B cell (primary cell): ENCODE data around the gene PEPD. TPM values are rescaled to one million over a fixed set of nuclear protein-coding genes. Genes with fewer than 3 reads are reported as not detected.

Source experiments
- ATAC-seq: fragments of 200-7000 bp; cut with Tn5 transposase; one replicate; pipeline ENCODE4 v1.10.0; 2021; ENCODE audit warnings: low read depth, mild to moderate bottlenecking, moderate number of reproducible peaks, moderate library complexity
- CTCF ChIA-PET: fragments of 350-600 bp; sonication (Branson Sonifier 250); formaldehyde crosslinking; loops from one replicate; lab custom pipeline; 2021; ENCODE audit warnings: antibody characterized with exemption, inconsistent platforms; lab: Charles Lee
- POLR2A ChIA-PET: fragments of 350-600 bp; sonication (Branson Sonifier 250); formaldehyde crosslinking; loops from one replicate; lab custom pipeline; 2021; ENCODE audit warnings: antibody characterized with exemption; lab: Charles Lee
- DNase-seq: peaks from one replicate; pipeline ENCODE4 v3.0.0; 2013
- H2AFZ ChIP-seq: 2 replicates; pipeline ENCODE4 v1.6.1; 2012; ENCODE audit warnings: mild to moderate bottlenecking, low read depth, low read length; ENCODE audit not compliant: insufficient read depth, poor library complexity, severe bottlenecking
- H3K27ac ChIP-seq, 2 donors: 1 replicate in 1 of 2; 2 replicates in 1 of 2; pipeline ENCODE4 v1.5.1; 2012 to 2013; ENCODE audit warnings: low read length in 2 of 2, mild to moderate bottlenecking in 2 of 2, moderate library complexity in 1 of 2
- H3K27me3 ChIP-seq, 4 experiments: fragments of 200-600 bp in 1 of 4; sonication (generic) in 1 of 4; replicated peaks in 1 of 4; 1 replicate in 2 of 4; 2 replicates in 2 of 4; pipeline versions ENCODE4 v1.6.1 to v1.7.0; 2013 to 2016; ENCODE audit warnings: low read length in 3 of 4, mild to moderate bottlenecking in 2 of 4, mixed read lengths in 1 of 4, moderate library complexity in 1 of 4; ENCODE audit not compliant: insufficient read depth in 4 of 4, control insufficient read depth in 3 of 4; ENCODE audit errors: control extremely low read depth in 1 of 4
- H3K36me3 ChIP-seq, 2 experiments: replicated peaks in 1 of 2; 1 replicate in 1 of 2; 2 replicates in 1 of 2; pipeline versions ENCODE4 v1.6.1 to v1.7.1; 2013; ENCODE audit warnings: low read length in 1 of 2; ENCODE audit not compliant: insufficient read depth in 2 of 2, control insufficient read depth in 1 of 2; ENCODE audit errors: control extremely low read depth in 1 of 2, extremely low read depth in 1 of 2
- H3K4me1 ChIP-seq, 2 donors: fragments of 200-600 bp in 1 of 2; sonication (generic) in 1 of 2; 1 replicate in 1 of 2; 2 replicates in 1 of 2; pipeline versions ENCODE4 v1.5.1 to v1.6.1; 2013 to 2017; ENCODE audit warnings: low read length in 2 of 2; ENCODE audit not compliant: control insufficient read depth in 2 of 2, insufficient read depth in 2 of 2
- H3K4me2 ChIP-seq: replicated peaks from 2 replicates; pipeline ENCODE3; 2012; ENCODE audit warnings: mild to moderate bottlenecking, low read depth, low read length; ENCODE audit not compliant: poor library complexity, severe bottlenecking
- H3K4me3 ChIP-seq, 5 experiments: fragments of 200-600 bp in 1 of 5; sonication (generic) in 1 of 5; 1 replicate in 3 of 5; 2 replicates in 2 of 5; pipeline versions ENCODE4 v1.5.1 to v1.7.0; 2011 to 2016; ENCODE audit warnings: low read length in 4 of 5, mild to moderate bottlenecking in 4 of 5, low read depth in 2 of 5, control low read depth in 1 of 5, moderate library complexity in 1 of 5; ENCODE audit not compliant: insufficient read depth in 1 of 5; ENCODE audit errors: control extremely low read depth in 1 of 5, extremely low read depth in 1 of 5
- H3K79me2 ChIP-seq: fragments of 200-600 bp; sonication (generic); one replicate; pipeline ENCODE4 v1.6.0; 2016; ENCODE audit warnings: low read length; ENCODE audit not compliant: control insufficient read depth, insufficient read depth
- H3K9ac ChIP-seq: fragments of 200-600 bp; sonication (generic); 2 replicates; pipeline ENCODE4 v1.6.1; 2017; ENCODE audit warnings: mild to moderate bottlenecking, low read length, moderate library complexity
- H3K9me3 ChIP-seq, 3 donors: one replicate each; pipeline versions ENCODE4 v1.6.1 to v1.7.1; 2013; ENCODE audit warnings: low read length in 2 of 3; ENCODE audit not compliant: control insufficient read depth in 2 of 3, insufficient read depth in 1 of 3; ENCODE audit errors: control extremely low read depth in 1 of 3
- H4K20me1 ChIP-seq: 2 replicates; pipeline ENCODE4 v1.6.0; 2012; ENCODE audit warnings: mild to moderate bottlenecking, low read length; ENCODE audit not compliant: insufficient read depth, control insufficient read depth, poor library complexity, severe bottlenecking
- H3K27ac Mint-ChIP-seq: one replicate; pipeline ENCODE4 v1.8.0; 2021; ENCODE audit warnings: mixed read lengths
- H3K27me3 Mint-ChIP-seq: one replicate; pipeline ENCODE4 v1.8.0; 2021; ENCODE audit warnings: mixed read lengths
- H3K4me1 Mint-ChIP-seq: one replicate; pipeline ENCODE4 v1.8.0; 2021; ENCODE audit warnings: mixed read lengths
- H3K4me3 Mint-ChIP-seq: one replicate; pipeline ENCODE4 v1.8.0; 2021; ENCODE audit warnings: mixed read lengths
- H3K9me3 Mint-ChIP-seq: one replicate; pipeline ENCODE4 v1.8.0; 2022; ENCODE audit warnings: mixed read lengths; ENCODE audit not compliant: insufficient read depth
- CTCF ChIP-seq: fragments of 200-600 bp; IDR thresholded peaks from one replicate; pipeline ENCODE4 v1.8.0; 2022; ENCODE audit warnings: antibody characterized with exemption, mild to moderate bottlenecking
- EZH2 ChIP-seq: IDR thresholded peaks from 2 replicates; pipeline ENCODE4 v1.6.1; 2012; ENCODE audit warnings: borderline replicate concordance, low read depth, mild to moderate bottlenecking, moderate library complexity, low read length; ENCODE audit not compliant: insufficient read depth, poor library complexity, severe bottlenecking
- WGBS: methylation state at CpG from one replicate; pipeline ENCODE4 v1.1.5; 2013; ENCODE audit warnings: missing lambda C conversion rate; ENCODE audit not compliant: insufficient coverage; 5-methylcytosine and 5-hydroxymethylcytosine counted together
- intact Hi-C: fragments of 100-400 bp; cut with micrococcal nuclease; formaldehyde crosslinking; loops from one replicate; pipeline ENCODE4 v1.10.0; 2022
- polyA plus RNA-seq: library from polyadenylated mRNA; depleted of rRNA; stranded (reverse); fragments of >200 nt; gene quantifications from 2 replicates; pipeline ENCODE4 v1.2.3, GENCODE V29; 2012
- total RNA-seq, 2 donors: library from RNA; stranded (reverse); fragments of 120-200 nt in 1 of 2; gene quantifications; 1 replicate in 1 of 2; 2 replicates in 1 of 2; pipeline versions ENCODE4 v1.2.3 to v1.2.4, GENCODE V29; 2013 to 2022

The PEPD gene
- total and polyA plus RNA-seq, 2 donors (not counting 1 experiment from before 2014, with no cell fraction given), result 36.4 to 42.7 TPM

- Histone ChIP-seq H3K36me3 (no peaks in the 10 kb centered on the region), H3K4me3 (no peak overlapping the region), H3K9ac (no peak overlapping the region), H2AFZ (no peak overlapping the region), H3K9me3 (no peaks in the 10 kb centered on the region), H4K20me1 (no peaks in the 10 kb centered on the region), H3K27ac (no peak overlapping the region), H3K4me1 (peaks cover 11 to 21% of the 10 kb centered on the region in 2 donors), H3K4me2 (no peak overlapping the region), H3K27me3 (peaks cover 0 to 2% (median 0%) of the 10 kb centered on the region in 4 experiments), H3K79me2 (peaks cover 7% of the 10 kb centered on the region)
- H3K4me3 Mint-ChIP-seq, result peak overlapping the region; percentile 55
- POLR2A ChIA-PET, result no interaction called here
- H3K27ac Mint-ChIP-seq, result no peak overlapping the region
- no peak for TF ChIP-seq CTCF
- TF ChIP-seq EZH2, result no peak
- CTCF ChIA-PET, result interaction anchor here (1.0 kb wide), 1 partner anchor 255 kb away, joined by 3 read pairs; no protein-coding TSS in a partner anchor
- H3K27me3 Mint-ChIP-seq, result peaks cover 4% of the 10 kb centered on the region
- ATAC-seq, result no peak
- no peak for DNase-seq
- H3K4me1 Mint-ChIP-seq, result peaks cover 18% of the 10 kb centered on the region
- WGBS, result 100% methylated on average over 1 of the region's 2 CpGs
- H3K9me3 Mint-ChIP-seq, result no peaks in the 10 kb centered on the region
- intact Hi-C loops, result no loop called here
Measured at GRCh38 chr19:33523167-33523566, 1.6 kb upstream of the PEPD start.

DNA sequence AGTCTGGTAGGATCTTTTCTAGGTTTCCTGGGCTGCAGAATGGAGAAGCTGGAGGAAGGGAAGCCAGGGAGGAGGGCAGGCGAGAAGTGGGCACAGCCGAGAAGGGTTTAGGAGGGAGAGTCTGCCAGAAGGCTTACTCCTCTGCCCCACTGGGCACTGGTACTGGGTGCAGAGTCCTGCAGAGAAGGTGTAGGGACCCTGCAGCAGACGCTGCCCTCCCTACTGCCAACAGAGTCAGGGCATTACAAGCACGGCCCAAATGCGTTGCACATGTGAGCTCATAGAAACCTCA is 726 bp upstream of the PEPD start:
- no peaks in the 10 kb centered on the region for H3K36me3 ChIP-seq
- H3K4me1 ChIP-seq, result peaks cover 11 to 21% of the 10 kb centered on the region in 2 donors
- 79% methylated on average over 2 of the region's 5 CpGs for WGBS
- peak overlapping the region; percentile 85 for H3K9ac ChIP-seq
- peak overlapping the region; percentile 99 for H2AFZ ChIP-seq
- H3K4me3 ChIP-seq, result peak overlapping the region in 4 of 5 experiments; percentile 59 to 84 (median 76)
- DNase-seq (peak; percentile 22), ATAC-seq (no peak)
- peak overlapping the region; percentile 97 for H3K4me2 ChIP-seq
- Mint-ChIP-seq H3K27ac (no peak overlapping the region), H3K4me3 (peak overlapping the region; percentile 82), H3K4me1 (peaks cover 18% of the 10 kb centered on the region), H3K9me3 (no peaks in the 10 kb centered on the region), H3K27me3 (no peaks in the 10 kb centered on the region)
- no peak for TF ChIP-seq EZH2
- no peak for TF ChIP-seq CTCF
- H3K9me3 ChIP-seq, result no peaks in the 10 kb centered on the region
- H3K79me2 ChIP-seq, result peaks cover 12% of the 10 kb centered on the region
- intact Hi-C loops, result no loop called here
- H3K27me3 ChIP-seq, result peaks cover 0 to 2% (median 0%) of the 10 kb centered on the region in 4 experiments
- ChIA-PET POLR2A (interaction anchor here (1.0 kb wide), 1 partner anchor 649 kb away, joined by 8 read pairs; no protein-coding TSS in a partner anchor), CTCF (no interaction called here)
- H3K27ac ChIP-seq, result no peak overlapping the region
- no peaks in the 10 kb centered on the region for H4K20me1 ChIP-seq
